Measurements from ENCODE around the gene PKD1.

GRCh38 chr16:2086106-2086742, 49.5 kb downstream of the PKD1 start:
- TF ChIP-seq CTCF (IDR thresholded peaks at IDR 0.05) (no peak), EP300 (IDR thresholded peaks at IDR 0.05) (no peak), POLR2AphosphoS5 (IDR thresholded peaks at IDR 0.05) (no peak)

Measured in suprapubic skin (tissue), 4 donors.